Naive B cell (primary cell): ENCODE results near the gene THADA. TPM values are rescaled to one million over a fixed set of nuclear protein-coding genes. Genes with fewer than 3 reads are reported as not detected.
A peak's percentile ranks its signal among the peaks of the same experiment; 100 is the strongest.

Source experiments
- ATAC-seq, 2 donors: fragments of 150-1000 bp; cut with Tn5 transposase; 2 replicates each; pipeline ENCODE4 v1.10.0; 2021; ENCODE audit warnings: low read depth in 2 of 2, mild to moderate bottlenecking in 2 of 2, moderate library complexity in 2 of 2
- DNase-seq: peaks from one replicate; pipeline ENCODE4 v3.0.0; 2022
- H3K27ac Mint-ChIP-seq, 6 donors: one replicate each; pipeline ENCODE4 v1.8.0; 2020 to 2022; ENCODE audit warnings: mild to moderate bottlenecking in 6 of 6, mixed read lengths in 6 of 6, moderate library complexity in 5 of 6, inconsistent platforms in 2 of 6
- H3K27me3 Mint-ChIP-seq, 3 donors: one replicate each; pipeline ENCODE4 v1.8.0; 2021 to 2022; ENCODE audit warnings: mixed read lengths in 3 of 3, mild to moderate bottlenecking in 1 of 3
- H3K36me3 Mint-ChIP-seq, 2 donors: one replicate each; pipeline ENCODE4 v1.8.0; 2020 to 2022; ENCODE audit warnings: mixed read lengths in 2 of 2, inconsistent platforms in 1 of 2, mild to moderate bottlenecking in 1 of 2
- H3K4me1 Mint-ChIP-seq, 3 donors: one replicate each; pipeline ENCODE4 v1.8.0; 2020 to 2022; ENCODE audit warnings: mixed read lengths in 3 of 3, inconsistent platforms in 1 of 3, mild to moderate bottlenecking in 1 of 3, moderate library complexity in 1 of 3
- H3K4me3 Mint-ChIP-seq, 8 donors: one replicate each; pipeline ENCODE4 v1.8.0; 2020 to 2022; ENCODE audit warnings: mild to moderate bottlenecking in 8 of 8, mixed read lengths in 8 of 8, moderate library complexity in 8 of 8, inconsistent platforms in 2 of 8
- H3K9me3 Mint-ChIP-seq, 7 donors: one replicate each; pipeline ENCODE4 v1.8.0; 2020 to 2022; ENCODE audit warnings: mixed read lengths in 7 of 7, mild to moderate bottlenecking in 5 of 7, inconsistent platforms in 2 of 7, moderate library complexity in 1 of 7
- polyA plus RNA-seq, 6 donors: library from polyadenylated mRNA; unstranded; fragments of 300-500 nt; fragmentation: Illumina TruSeq; gene quantifications; one replicate each; pipeline ENCODE4 v1.2.3, GENCODE V29; 2021; ENCODE audit warnings: low read depth in 6 of 6

THADA gene
- polyA plus RNA-seq, 6 donors from 2014 or later: 8.3 to 20.2 (median 13.0) TPM

GRCh38 chr2:43209204-43209717 lies 386.6 kb downstream of the THADA start:
- Mint-ChIP-seq H3K27ac (peak overlapping the region in 1 of 6 donors; percentile 89), H3K4me1 (peaks cover 32 to 52% (median 48%) of the 10 kb centered on the region in 3 donors), H3K36me3 (peaks cover 0 to 13% of the 10 kb centered on the region in 2 donors), H3K27me3 (no peaks in the 10 kb centered on the region), H3K4me3 (no peak overlapping the region), H3K9me3 (peaks cover 0 to 1% (median 0%) of the 10 kb centered on the region in 7 donors)
- no peak for ATAC-seq
- DNase-seq: no peak

- Mint-ChIP-seq H3K4me1 (peaks cover 30 to 42% (median 42%) of the 10 kb centered on the region in 3 donors), H3K27ac (no peak overlapping the region), H3K4me3 (no peak overlapping the region), H3K36me3 (peaks cover 0 to 6% of the 10 kb centered on the region in 2 donors), H3K9me3 (no peaks in the 10 kb centered on the region), H3K27me3 (no peaks in the 10 kb centered on the region)
- no peak for ATAC-seq
- no peak for DNase-seq
These were observed 388.1 kb downstream of the THADA start for GRCh38 chr2:43207553-43208300.

- Mint-ChIP-seq H3K36me3 (no peaks in the 10 kb centered on the region), H3K4me1 (peaks cover 30 to 36% (median 35%) of the 10 kb centered on the region in 3 donors), H3K9me3 (no peaks in the 10 kb centered on the region), H3K27ac (no peak overlapping the region), H3K27me3 (no peaks in the 10 kb centered on the region), H3K4me3 (no peak overlapping the region)
- no peak for DNase-seq
- no peak for ATAC-seq
These were observed 389.2 kb downstream of the THADA start for GRCh38 chr2:43206602-43207001.

- Mint-ChIP-seq H3K4me3 (no peak overlapping the region), H3K36me3 (no peaks in the 10 kb centered on the region), H3K9me3 (no peaks in the 10 kb centered on the region), H3K27me3 (no peaks in the 10 kb centered on the region), H3K4me1 (peaks cover 21 to 32% (median 22%) of the 10 kb centered on the region in 3 donors), H3K27ac (peak overlapping the region in 2 of 6 donors; percentile 71 to 86)
- DNase-seq: no peak
- no peak for ATAC-seq
These were observed 392.5 kb downstream of the THADA start for GRCh38 chr2:43203373-43203772.

GRCh38 chr2:43202289-43202688 lies 393.5 kb downstream of the THADA start:
- Mint-ChIP-seq H3K36me3 (no peaks in the 10 kb centered on the region), H3K27ac (no peak overlapping the region), H3K4me3 (no peak overlapping the region), H3K4me1 (peaks cover 20 to 31% (median 25%) of the 10 kb centered on the region in 3 donors), H3K27me3 (no peaks in the 10 kb centered on the region), H3K9me3 (peaks cover 0 to under 1% (median 0%) of the 10 kb centered on the region in 7 donors)
- ATAC-seq (no peak), DNase-seq (no peak)

- ATAC-seq (no peak), DNase-seq (no peak)
- Mint-ChIP-seq H3K36me3 (peaks cover 0 to 4% of the 10 kb centered on the region in 2 donors), H3K27me3 (no peaks in the 10 kb centered on the region), H3K4me3 (no peak overlapping the region), H3K9me3 (peaks cover 0 to 1% (median 0%) of the 10 kb centered on the region in 7 donors), H3K4me1 (peaks cover 27 to 37% (median 30%) of the 10 kb centered on the region in 3 donors), H3K27ac (peak overlapping the region in 3 of 6 donors; percentile 20 to 89 (median 27))
These were observed 394.3 kb downstream of the THADA start for GRCh38 chr2:43201497-43201896.

- no peak overlapping the region for H3K4me3 Mint-ChIP-seq
- H3K4me1 Mint-ChIP-seq: peaks cover 26 to 39% (median 28%) of the 10 kb centered on the region in 3 donors
These were observed 394.8 kb downstream of the THADA start for GRCh38 chr2:43201016-43201415.

GRCh38 chr2:43199492-43200488 lies 396.0 kb downstream of the THADA start:
- Mint-ChIP-seq H3K27me3 (no peaks in the 10 kb centered on the region), H3K36me3 (peaks cover 0 to 7% of the 10 kb centered on the region in 2 donors), H3K4me3 (no peak overlapping the region), H3K27ac (peak overlapping the region in 1 of 6 donors; percentile 60), H3K9me3 (peaks cover 0 to 1% (median 0%) of the 10 kb centered on the region in 7 donors), H3K4me1 (peaks cover 31 to 46% (median 34%) of the 10 kb centered on the region in 3 donors)
- ATAC-seq (no peak), DNase-seq (no peak)

More at GRCh38 chr2:43201016-43201415, 394.8 kb downstream of the THADA start:
- no peaks in the 10 kb centered on the region for H3K27me3 Mint-ChIP-seq
- peak overlapping the region in 1 of 6 donors; percentile 89 for H3K27ac Mint-ChIP-seq
- DNase-seq (no peak), ATAC-seq (no peak)
- peaks cover 0 to 1% (median 0%) of the 10 kb centered on the region in 7 donors for H3K9me3 Mint-ChIP-seq
- peaks cover 0 to 7% of the 10 kb centered on the region in 2 donors for H3K36me3 Mint-ChIP-seq

GRCh38 chr2:43198263-43198662 lies 397.6 kb downstream of the THADA start:
- H3K27me3 Mint-ChIP-seq: no peaks in the 10 kb centered on the region
- peaks cover 0 to 7% of the 10 kb centered on the region in 2 donors for H3K36me3 Mint-ChIP-seq
- ATAC-seq (no peak), DNase-seq (no peak)
- H3K27ac Mint-ChIP-seq: no peak overlapping the region
- peaks cover 41 to 61% (median 49%) of the 10 kb centered on the region in 3 donors for H3K4me1 Mint-ChIP-seq
- peaks cover 0 to 1% (median 0%) of the 10 kb centered on the region in 7 donors for H3K9me3 Mint-ChIP-seq
- H3K4me3 Mint-ChIP-seq: no peak overlapping the region

- peaks cover 43 to 61% (median 57%) of the 10 kb centered on the region in 3 donors for H3K4me1 Mint-ChIP-seq
- no peaks in the 10 kb centered on the region for H3K27me3 Mint-ChIP-seq
- peak overlapping the region in 4 of 8 donors; percentile 28 to 79 (median 48) for H3K4me3 Mint-ChIP-seq
- peaks cover 0 to 1% (median 0%) of the 10 kb centered on the region in 7 donors for H3K9me3 Mint-ChIP-seq
- peaks cover 0 to 7% of the 10 kb centered on the region in 2 donors for H3K36me3 Mint-ChIP-seq
- ATAC-seq: no peak
- peak overlapping the region in 4 of 6 donors; percentile 90 to 97 (median 94) for H3K27ac Mint-ChIP-seq
- no peak for DNase-seq
These were observed 398.3 kb downstream of the THADA start for GRCh38 chr2:43197588-43197896.

GRCh38 chr2:43196768-43197587 lies 398.9 kb downstream of the THADA start:
- Mint-ChIP-seq H3K4me3 (peak overlapping the region in 7 of 8 donors; percentile 43 to 87 (median 71)), H3K4me1 (peaks cover 38 to 63% (median 61%) of the 10 kb centered on the region in 3 donors), H3K36me3 (peaks cover 0 to 7% of the 10 kb centered on the region in 2 donors), H3K27ac (peak overlapping the region; percentile 93 to 97 (median 95)), H3K9me3 (peaks cover 0 to 1% (median 0%) of the 10 kb centered on the region in 7 donors), H3K27me3 (no peaks in the 10 kb centered on the region)
- ATAC-seq: no peak
- DNase-seq: no peak

- Mint-ChIP-seq H3K27ac (peak overlapping the region; percentile 92 to 98 (median 97)), H3K4me3 (peak overlapping the region in 7 of 8 donors; percentile 3 to 82 (median 65)), H3K27me3 (no peaks in the 10 kb centered on the region), H3K4me1 (peaks cover 41 to 66% (median 57%) of the 10 kb centered on the region in 3 donors), H3K9me3 (peaks cover 0 to 1% (median 0%) of the 10 kb centered on the region in 7 donors), H3K36me3 (peaks cover 0 to 7% of the 10 kb centered on the region in 2 donors)
- ATAC-seq (no peak), DNase-seq (no peak)
These were observed 401.5 kb downstream of the THADA start for GRCh38 chr2:43194121-43194869.
